Esophagus muscularis mucosa (tissue), 3 donors: ENCODE measurements around the gene SPATA6L.

Experiments
- POLR2A ChIP-seq: fragments of 450-650 bp; IDR thresholded peaks from one replicate; pipeline ENCODE4 v1.6.1; 2017; ENCODE audit warnings: antibody characterized with exemption, moderate library complexity, mild to moderate bottlenecking, low read depth
- POLR2AphosphoS5 ChIP-seq, 2 donors: sonication (generic); formaldehyde crosslinking; IDR thresholded peaks; one replicate each; pipeline ENCODE4 v1.6.1; 2017; ENCODE audit warnings: antibody characterized with exemption in 2 of 2
- TF ChIP-seq, protein P1 (sequence below), 3 experiments: fragments of 200-600 bp in 2 of 3; fragments of 450-650 bp in 1 of 3; sonication (generic) in 2 of 3; IDR thresholded peaks; one replicate each; pipeline ENCODE4 v1.5.1; 2017 to 2019; ENCODE audit warnings: antibody characterized with exemption in 3 of 3, mild to moderate bottlenecking in 2 of 3, moderate library complexity in 1 of 3

DNA sequence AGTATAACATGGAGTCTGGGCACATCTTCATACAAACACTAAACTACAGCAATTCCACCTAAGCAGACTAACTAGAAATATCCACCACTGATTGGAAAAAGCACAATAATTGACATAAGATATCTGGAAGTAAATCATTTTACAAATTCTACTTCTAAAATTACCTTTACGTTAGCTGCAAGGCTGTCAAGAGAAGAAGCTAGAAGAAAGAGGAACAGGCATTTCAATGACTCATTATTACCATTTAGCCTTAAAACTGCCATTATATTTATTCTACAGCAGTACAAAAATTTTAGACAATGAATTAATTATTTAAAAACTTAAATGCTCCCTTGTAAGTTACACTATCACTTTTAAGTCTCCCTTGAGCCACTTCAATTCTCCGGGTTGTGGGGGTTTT lies 47.6 kb downstream of the SPATA6L start:
- TF ChIP-seq POLR2A (no peak), POLR2AphosphoS5 (IDR thresholded peaks at IDR 0.05) (no peak)
- TF ChIP-seq, protein P1, sequence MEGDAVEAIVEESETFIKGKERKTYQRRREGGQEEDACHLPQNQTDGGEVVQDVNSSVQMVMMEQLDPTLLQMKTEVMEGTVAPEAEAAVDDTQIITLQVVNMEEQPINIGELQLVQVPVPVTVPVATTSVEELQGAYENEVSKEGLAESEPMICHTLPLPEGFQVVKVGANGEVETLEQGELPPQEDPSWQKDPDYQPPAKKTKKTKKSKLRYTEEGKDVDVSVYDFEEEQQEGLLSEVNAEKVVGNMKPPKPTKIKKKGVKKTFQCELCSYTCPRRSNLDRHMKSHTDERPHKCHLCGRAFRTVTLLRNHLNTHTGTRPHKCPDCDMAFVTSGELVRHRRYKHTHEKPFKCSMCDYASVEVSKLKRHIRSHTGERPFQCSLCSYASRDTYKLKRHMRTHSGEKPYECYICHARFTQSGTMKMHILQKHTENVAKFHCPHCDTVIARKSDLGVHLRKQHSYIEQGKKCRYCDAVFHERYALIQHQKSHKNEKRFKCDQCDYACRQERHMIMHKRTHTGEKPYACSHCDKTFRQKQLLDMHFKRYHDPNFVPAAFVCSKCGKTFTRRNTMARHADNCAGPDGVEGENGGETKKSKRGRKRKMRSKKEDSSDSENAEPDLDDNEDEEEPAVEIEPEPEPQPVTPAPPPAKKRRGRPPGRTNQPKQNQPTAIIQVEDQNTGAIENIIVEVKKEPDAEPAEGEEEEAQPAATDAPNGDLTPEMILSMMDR (IDR thresholded peaks at IDR 0.05) = no peak
